ENCODE data around the gene ZNF765. TPM values are rescaled to one million over a fixed set of nuclear protein-coding genes. Genes with fewer than 3 reads are reported as not detected.
"Not testable (repeated sequence)": the region's sequence is repeated elsewhere in the genome, so short reads cannot be mapped to it uniquely, and the experiment has no call there.

The ZNF765 gene
- total RNA-seq, 1 experiment from 2014 or later: 15.8 TPM

GRCh38 chr19:53420520-53421315, 25.8 kb downstream of the ZNF765 start:
- DNase-seq (ENCODE audit: low read depth): not testable (repeated sequence)

GRCh38 chr19:53422551-53422950, 27.6 kb downstream of the ZNF765 start:
- DNase-seq (ENCODE audit: low read depth): no peak

- not testable (repeated sequence) for DNase-seq (ENCODE audit: low read depth)
Observed at GRCh38 chr19:53423074-53423473, 28.1 kb downstream of the ZNF765 start.

- not testable (repeated sequence) for DNase-seq (ENCODE audit: low read depth)
Observed at GRCh38 chr19:53423680-53424079, 28.7 kb downstream of the ZNF765 start.

GRCh38 chr19:53424968-53425597, 30.1 kb downstream of the ZNF765 start:
- DNase-seq (ENCODE audit: low read depth): peak; percentile 52

GRCh38 chr19:53431399-53432087, 36.6 kb downstream of the ZNF765 start, which contains the start of gene ZNF761:
TSS of gene ZNF761 (plus strand) at chr19:53431984. CDS start at chr19:53447269, 15,285 bp downstream.
- DNase-seq (ENCODE audit: low read depth): peak; percentile 83

GRCh38 chr19:53432088-53432661, 37.2 kb downstream of the ZNF765 start:
- DNase-seq (ENCODE audit: low read depth): peak; percentile 27

- not testable (repeated sequence) for DNase-seq (ENCODE audit: low read depth)
Observed at GRCh38 chr19:53443809-53444208, 48.9 kb downstream of the ZNF765 start.

GRCh38 chr19:53447196-53447595, 52.2 kb downstream of the ZNF765 start:
- not testable (repeated sequence) for DNase-seq (ENCODE audit: low read depth)

- no peak for DNase-seq (ENCODE audit: low read depth)
Observed at GRCh38 chr19:53455828-53456227, 60.9 kb downstream of the ZNF765 start.

GRCh38 chr19:53460131-53460721, 65.3 kb downstream of the ZNF765 start:
- DNase-seq (ENCODE audit: low read depth): not testable (repeated sequence)

GRCh38 chr19:53461866-53462265, 66.9 kb downstream of the ZNF765 start:
- DNase-seq (ENCODE audit: low read depth): peak; percentile 14

- DNase-seq (ENCODE audit: low read depth): no peak
Observed at GRCh38 chr19:53462861-53463260, 67.9 kb downstream of the ZNF765 start.

- DNase-seq (ENCODE audit: low read depth): no peak
Observed at GRCh38 chr19:53463263-53463662, 68.3 kb downstream of the ZNF765 start.

GRCh38 chr19:53466726-53467484, 72.0 kb downstream of the ZNF765 start:
- DNase-seq (ENCODE audit: low read depth): no peak

GRCh38 chr19:53467485-53468262, 72.7 kb downstream of the ZNF765 start, which contains the start of gene ZNF813:
TSS of gene ZNF813 (plus strand) at chr19:53467733. CDS start at chr19:53483823, 16,090 bp downstream.
- DNase-seq (ENCODE audit: low read depth): peak; percentile 80

GRCh38 chr19:53468628-53469027, 73.7 kb downstream of the ZNF765 start:
- not testable (repeated sequence) for DNase-seq (ENCODE audit: low read depth)

GRCh38 chr19:53471916-53472315, 77.0 kb downstream of the ZNF765 start:
- DNase-seq (ENCODE audit: low read depth): no peak

GRCh38 chr19:53474832-53475231, 79.9 kb downstream of the ZNF765 start:
- not testable (repeated sequence) for DNase-seq (ENCODE audit: low read depth)

- not testable (repeated sequence) for DNase-seq (ENCODE audit: low read depth)
Observed at GRCh38 chr19:53475470-53475869, 80.5 kb downstream of the ZNF765 start.

Data from LHCN-M2 (cell line).